Measurements from ENCODE around the gene FRMD4A. TPM values are rescaled to one million over a fixed set of nuclear protein-coding genes. Genes with fewer than 3 reads are reported as not detected.

Gene FRMD4A
- total and polyA plus RNA-seq, 12 donors = 9.1 to 29.6 (median 14.6) TPM

DNA sequence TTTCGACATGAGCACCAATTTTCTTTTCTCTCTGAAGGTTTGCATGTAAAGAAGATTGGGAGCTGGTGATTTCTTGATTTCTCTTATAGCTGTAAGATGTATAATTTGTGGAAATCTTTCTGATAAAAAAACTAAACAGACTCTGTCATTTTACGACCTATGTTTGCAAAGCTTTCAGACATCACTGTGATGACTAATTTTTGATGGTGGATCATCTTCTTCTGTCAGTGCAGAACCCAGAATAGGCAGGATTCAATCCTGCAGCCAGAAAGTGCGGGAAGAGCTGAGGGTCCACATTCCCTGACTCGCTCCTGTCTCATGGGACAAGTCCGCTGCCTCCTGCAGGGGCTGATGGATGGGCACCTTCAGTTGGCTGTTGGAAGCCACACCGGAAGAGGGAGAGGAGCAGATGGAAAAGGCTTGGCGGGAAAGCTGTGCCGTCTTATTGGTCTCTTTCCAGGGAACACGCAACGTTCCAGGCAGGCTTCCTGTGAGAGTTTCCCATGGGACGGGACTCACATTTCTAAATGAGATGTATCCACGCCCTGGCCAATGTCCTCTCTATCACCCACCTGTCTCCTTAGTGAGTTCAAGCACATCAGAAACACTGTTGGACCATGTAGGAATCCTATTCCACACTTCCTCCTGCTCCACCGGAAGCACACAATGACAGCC, 557.1 kb downstream of the FRMD4A start:
- 63 to 75% (median 71%) methylated on average over 13 of the region's 13 CpGs for WGBS, 4 donors
- no peaks in the 10 kb centered on the region for H3K27me3 ChIP-seq
- H3K36me3 ChIP-seq (replicated peaks in 1 of 2) = no peaks in the 10 kb centered on the region
- intact Hi-C loops (cut with DNase I) = loop anchor here in 1 of 2 donors (10.0 kb wide), 1 partner anchor 409 kb away; no protein-coding TSS in a partner anchor
- DNase-seq = no peak
- no peaks in the 10 kb centered on the region for H3K9me3 ChIP-seq (replicated peaks in 1 of 3)
- H3K4me3 ChIP-seq = no peak overlapping the region
- H3K4me1 ChIP-seq (replicated peaks in 1 of 2) = no peaks in the 10 kb centered on the region
- no peak for TF ChIP-seq POLR2A (IDR thresholded peaks at IDR 0.05)
- TF ChIP-seq, protein P1, sequence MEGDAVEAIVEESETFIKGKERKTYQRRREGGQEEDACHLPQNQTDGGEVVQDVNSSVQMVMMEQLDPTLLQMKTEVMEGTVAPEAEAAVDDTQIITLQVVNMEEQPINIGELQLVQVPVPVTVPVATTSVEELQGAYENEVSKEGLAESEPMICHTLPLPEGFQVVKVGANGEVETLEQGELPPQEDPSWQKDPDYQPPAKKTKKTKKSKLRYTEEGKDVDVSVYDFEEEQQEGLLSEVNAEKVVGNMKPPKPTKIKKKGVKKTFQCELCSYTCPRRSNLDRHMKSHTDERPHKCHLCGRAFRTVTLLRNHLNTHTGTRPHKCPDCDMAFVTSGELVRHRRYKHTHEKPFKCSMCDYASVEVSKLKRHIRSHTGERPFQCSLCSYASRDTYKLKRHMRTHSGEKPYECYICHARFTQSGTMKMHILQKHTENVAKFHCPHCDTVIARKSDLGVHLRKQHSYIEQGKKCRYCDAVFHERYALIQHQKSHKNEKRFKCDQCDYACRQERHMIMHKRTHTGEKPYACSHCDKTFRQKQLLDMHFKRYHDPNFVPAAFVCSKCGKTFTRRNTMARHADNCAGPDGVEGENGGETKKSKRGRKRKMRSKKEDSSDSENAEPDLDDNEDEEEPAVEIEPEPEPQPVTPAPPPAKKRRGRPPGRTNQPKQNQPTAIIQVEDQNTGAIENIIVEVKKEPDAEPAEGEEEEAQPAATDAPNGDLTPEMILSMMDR (IDR thresholded peaks at IDR 0.05) = no peak
- H3K27ac ChIP-seq = no peak overlapping the region

DNA sequence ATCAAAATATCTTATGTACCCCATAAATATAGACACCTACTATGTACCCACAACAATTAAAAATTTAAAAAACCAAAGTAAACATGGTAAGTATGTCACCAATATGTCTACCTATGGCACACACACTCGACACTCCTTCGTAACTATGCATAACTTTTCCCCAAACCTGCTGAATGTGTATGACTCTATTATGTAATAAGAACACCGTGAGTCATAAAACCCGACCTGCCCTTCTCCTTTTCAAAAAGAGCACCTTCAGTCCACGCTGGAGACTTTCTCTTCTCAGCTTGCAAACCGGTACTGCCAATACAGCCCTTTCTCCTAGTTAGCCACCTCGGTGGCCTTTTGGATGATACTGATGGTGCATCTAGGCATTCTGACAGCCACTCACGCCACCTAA, 557.7 kb downstream of the FRMD4A start:
- H3K4me1 ChIP-seq (replicated peaks in 1 of 2) = no peaks in the 10 kb centered on the region
- 72 to 78% (median 74%) methylated on average over 8 of the region's 8 CpGs for WGBS, 4 donors
- H3K27me3 ChIP-seq = no peaks in the 10 kb centered on the region
- H3K9me3 ChIP-seq (replicated peaks in 1 of 3) = no peaks in the 10 kb centered on the region
- intact Hi-C loops (cut with DNase I) = loop anchor here in 1 of 2 donors (10.0 kb wide), 1 partner anchor 408 kb away; no protein-coding TSS in a partner anchor
- H3K4me3 ChIP-seq = no peak overlapping the region
- TF ChIP-seq, protein P1 (IDR thresholded peaks at IDR 0.05) = no peak
- TF ChIP-seq POLR2A (IDR thresholded peaks at IDR 0.05) = no peak
- DNase-seq = no peak
- no peaks in the 10 kb centered on the region for H3K36me3 ChIP-seq (replicated peaks in 1 of 2)
- H3K27ac ChIP-seq = no peak overlapping the region

DNA sequence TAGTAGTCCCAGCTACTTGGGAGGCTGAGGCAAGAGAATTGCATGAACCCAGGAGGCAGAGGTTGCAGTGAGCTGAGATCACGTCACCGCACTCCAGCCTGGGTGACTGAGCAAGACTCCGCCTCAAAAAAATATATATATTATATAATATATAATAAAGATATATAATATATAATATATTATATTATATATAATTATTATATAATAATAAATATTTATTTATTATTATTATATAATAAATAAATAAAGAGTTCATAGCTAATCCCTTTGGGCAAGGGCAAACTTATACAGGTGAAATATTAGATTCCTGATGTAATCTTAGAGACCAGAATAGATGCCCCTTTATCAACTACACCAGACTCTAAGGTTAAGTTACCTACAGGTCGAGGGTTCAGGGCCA, 558.7 kb downstream of the FRMD4A start:
- Histone ChIP-seq H3K4me3 (no peak overlapping the region), H3K9me3 (replicated peaks in 1 of 3) (no peaks in the 10 kb centered on the region), H3K27me3 (no peaks in the 10 kb centered on the region), H3K36me3 (replicated peaks in 1 of 2) (no peaks in the 10 kb centered on the region), H3K4me1 (replicated peaks in 1 of 2) (no peaks in the 10 kb centered on the region), H3K27ac (no peak overlapping the region)
- DNase-seq = no peak
- intact Hi-C loops (cut with DNase I) = loop anchor here in 1 of 2 donors (10.0 kb wide), 1 partner anchor 407 kb away; no protein-coding TSS in a partner anchor
- WGBS, 4 donors = 73 to 90% (median 83%) methylated on average over 4 of the region's 4 CpGs
- no peak for TF ChIP-seq POLR2A (IDR thresholded peaks at IDR 0.05)
- TF ChIP-seq, protein P1 (IDR thresholded peaks at IDR 0.05) = no peak

DNA sequence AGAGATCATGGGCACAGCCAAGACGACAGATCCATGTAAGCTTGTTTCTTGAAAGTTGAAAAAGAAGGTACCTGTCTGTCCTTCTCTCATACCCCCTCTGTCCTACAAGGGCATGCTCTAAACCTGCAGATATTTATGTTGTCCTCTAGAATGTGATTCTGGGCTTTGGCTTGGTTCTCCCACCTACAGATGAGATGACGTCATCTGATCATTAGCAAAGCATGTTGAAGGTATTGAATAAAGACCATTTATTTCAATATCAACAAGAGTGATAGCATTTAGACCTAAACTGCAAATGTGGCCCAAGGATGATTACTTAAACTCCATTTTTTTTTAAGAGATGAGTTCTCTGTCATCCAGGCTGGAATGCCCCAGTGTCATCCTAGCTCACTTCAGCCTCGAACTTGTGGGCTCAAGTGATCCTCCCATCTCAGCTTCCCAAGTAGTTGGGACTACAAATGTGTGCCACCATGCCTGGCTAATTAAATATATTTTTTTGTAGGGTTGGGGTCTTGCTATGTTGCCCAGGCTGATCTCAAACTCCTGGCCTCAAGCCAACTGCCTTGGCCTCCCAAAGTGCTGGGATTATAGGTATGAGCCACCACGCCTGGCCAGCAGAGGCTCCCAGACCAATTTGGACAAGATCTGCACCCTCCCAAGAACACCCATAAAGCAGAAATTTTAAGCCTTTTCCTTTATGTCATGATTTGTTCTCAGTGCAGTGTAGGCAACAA, 559.8 kb downstream of the FRMD4A start:
- 82 to 91% (median 85%) methylated on average over 4 of the region's 4 CpGs for WGBS, 4 donors
- no peak for DNase-seq
- intact Hi-C loops (cut with DNase I) = loop anchor here in 1 of 2 donors (10.0 kb wide), 1 partner anchor 406 kb away; no protein-coding TSS in a partner anchor
- Histone ChIP-seq H3K27me3 (no peaks in the 10 kb centered on the region), H3K9me3 (replicated peaks in 1 of 3) (no peaks in the 10 kb centered on the region), H3K27ac (no peak overlapping the region), H3K4me3 (no peak overlapping the region), H3K4me1 (replicated peaks in 1 of 2) (no peaks in the 10 kb centered on the region), H3K36me3 (replicated peaks in 1 of 2) (no peaks in the 10 kb centered on the region)
- TF ChIP-seq, protein P1 (IDR thresholded peaks at IDR 0.05) = no peak
- TF ChIP-seq POLR2A (IDR thresholded peaks at IDR 0.05) = no peak
